ENCODE results near the gene GPR37L1.

The GPR37L1 gene

GRCh38 chr1:202112859-202113689, 9.6 kb upstream of the GPR37L1 start:
- no peak overlapping the region for H3K4me2 ChIP-seq (ENCODE audit: low read length)
- no peaks in the 10 kb centered on the region for H3K36me3 ChIP-seq (ENCODE audit: control insufficient read depth, low read length)
- H3K4me1 ChIP-seq (ENCODE audit: control insufficient read depth, low read length), result peaks cover 10% of the 10 kb centered on the region

GRCh38 chr1:202113690-202114300, 8.9 kb upstream of the GPR37L1 start:
- no peaks in the 10 kb centered on the region for H3F3A ChIP-seq (ENCODE audit: control insufficient read depth, insufficient read depth)
- no peaks in the 10 kb centered on the region for H4K20me1 ChIP-seq (ENCODE audit: control insufficient read depth, insufficient read depth, low read depth, low read length)
- H3K4me1 ChIP-seq (ENCODE audit: control insufficient read depth, low read length), result peaks cover 10% of the 10 kb centered on the region
- no peaks in the 10 kb centered on the region for H3K9me3 ChIP-seq (ENCODE audit: control insufficient read depth, insufficient read depth, low read length)
- H3K4me2 ChIP-seq (ENCODE audit: low read length), result 0 out of 2 replicates have a peak overlapping the region, but pooled peaks have one; percentile 6
- H3K4me3 ChIP-seq (ENCODE audit: low read length), result no peak overlapping the region
- H3K27me3 ChIP-seq (ENCODE audit: control insufficient read depth, low read length), result no peaks in the 10 kb centered on the region
- no peaks in the 10 kb centered on the region for H3K79me2 ChIP-seq (ENCODE audit: control insufficient read depth, low read length)
- no peaks in the 10 kb centered on the region for H3K9me2 ChIP-seq (replicated peaks; ENCODE audit: control insufficient read depth, low read length)
- H3K36me3 ChIP-seq (ENCODE audit: control insufficient read depth, low read length), result no peaks in the 10 kb centered on the region
- no peak for TF ChIP-seq EZH2phosphoT487 (IDR thresholded peaks at IDR 0.05; ENCODE audit: borderline replicate concordance, low read length)
- H3K27ac ChIP-seq (ENCODE audit: low read depth, low read length), result no peak overlapping the region

More at GRCh38 chr1:202112859-202113689, 9.6 kb upstream of the GPR37L1 start:
- H3K9me2 ChIP-seq (replicated peaks; ENCODE audit: control insufficient read depth, low read length), result no peaks in the 10 kb centered on the region
- no peak overlapping the region for H3K27ac ChIP-seq (ENCODE audit: low read depth, low read length)
- no peak for TF ChIP-seq CTCF (IDR thresholded peaks at IDR 0.05; ENCODE audit: low read depth, low read length, poor library complexity, severe bottlenecking)
- no peak for TF ChIP-seq EZH2phosphoT487 (IDR thresholded peaks at IDR 0.05; ENCODE audit: borderline replicate concordance, low read length)
- no peaks in the 10 kb centered on the region for H3K9me3 ChIP-seq (ENCODE audit: control insufficient read depth, insufficient read depth, low read length)
- H3K27me3 ChIP-seq (ENCODE audit: control insufficient read depth, low read length), result no peaks in the 10 kb centered on the region
- H3K4me3 ChIP-seq (ENCODE audit: low read length), result no peak overlapping the region
- no peaks in the 10 kb centered on the region for H3K79me2 ChIP-seq (ENCODE audit: control insufficient read depth, low read length)
- no peaks in the 10 kb centered on the region for H3F3A ChIP-seq (ENCODE audit: control insufficient read depth, insufficient read depth)
- H4K20me1 ChIP-seq (ENCODE audit: control insufficient read depth, insufficient read depth, low read depth, low read length), result no peaks in the 10 kb centered on the region

- Histone ChIP-seq H4K20me1 (ENCODE audit: control insufficient read depth, insufficient read depth, low read depth, low read length) (no peaks in the 10 kb centered on the region), H3K4me2 (ENCODE audit: low read length) (no peak overlapping the region), H3K4me1 (ENCODE audit: control insufficient read depth, low read length) (peaks cover 10% of the 10 kb centered on the region), H3F3A (ENCODE audit: control insufficient read depth, insufficient read depth) (no peaks in the 10 kb centered on the region), H3K4me3 (ENCODE audit: low read length) (no peak overlapping the region), H3K9me3 (ENCODE audit: control insufficient read depth, insufficient read depth, low read length) (no peaks in the 10 kb centered on the region), H3K27ac (ENCODE audit: low read depth, low read length) (no peak overlapping the region), H3K27me3 (ENCODE audit: control insufficient read depth, low read length) (peaks cover 3% of the 10 kb centered on the region), H3K9me2 (replicated peaks; ENCODE audit: control insufficient read depth, low read length) (no peaks in the 10 kb centered on the region), H3K79me2 (ENCODE audit: control insufficient read depth, low read length) (no peaks in the 10 kb centered on the region), H3K36me3 (ENCODE audit: control insufficient read depth, low read length) (no peaks in the 10 kb centered on the region)
- no peak for TF ChIP-seq CTCF (IDR thresholded peaks at IDR 0.05; ENCODE audit: low read depth, low read length, poor library complexity, severe bottlenecking)
- no peak for TF ChIP-seq EZH2phosphoT487 (IDR thresholded peaks at IDR 0.05; ENCODE audit: borderline replicate concordance, low read length)
These were observed 6.4 kb upstream of the GPR37L1 start for GRCh38 chr1:202116287-202116686.

GRCh38 chr1:202117898-202118371, 4.8 kb upstream of the GPR37L1 start:
- H3K9me3 ChIP-seq (ENCODE audit: control insufficient read depth, insufficient read depth, low read length), result no peaks in the 10 kb centered on the region
- no peaks in the 10 kb centered on the region for H3K79me2 ChIP-seq (ENCODE audit: control insufficient read depth, low read length)
- no peaks in the 10 kb centered on the region for H3F3A ChIP-seq (ENCODE audit: control insufficient read depth, insufficient read depth)
- H3K4me1 ChIP-seq (ENCODE audit: control insufficient read depth, low read length), result peaks cover 10% of the 10 kb centered on the region
- H3K27ac ChIP-seq (ENCODE audit: low read depth, low read length), result no peak overlapping the region
- peaks cover 9% of the 10 kb centered on the region for H3K27me3 ChIP-seq (ENCODE audit: control insufficient read depth, low read length)
- H3K4me3 ChIP-seq (ENCODE audit: low read length), result no peak overlapping the region
- H3K36me3 ChIP-seq (ENCODE audit: control insufficient read depth, low read length), result no peaks in the 10 kb centered on the region
- no peaks in the 10 kb centered on the region for H4K20me1 ChIP-seq (ENCODE audit: control insufficient read depth, insufficient read depth, low read depth, low read length)
- no peak overlapping the region for H3K4me2 ChIP-seq (ENCODE audit: low read length)
- TF ChIP-seq EZH2phosphoT487 (IDR thresholded peaks at IDR 0.05; ENCODE audit: borderline replicate concordance, low read length) (no peak), CTCF (IDR thresholded peaks at IDR 0.05; ENCODE audit: low read depth, low read length, poor library complexity, severe bottlenecking) (no peak)
- H3K9me2 ChIP-seq (replicated peaks; ENCODE audit: control insufficient read depth, low read length), result no peaks in the 10 kb centered on the region

Measured in DOHH2 (cell line).